Keratinocyte (primary cell): Measurements from ENCODE around the gene UGT1A4. TPM values are rescaled to one million over a fixed set of nuclear protein-coding genes. Genes with fewer than 3 reads are reported as not detected.

Experiments used
- DNase-seq: peaks from one replicate; pipeline ENCODE4 v3.0.0-alpha.2; 2011; ENCODE audit warnings: low read depth, missing footprints, low spot score
- FAIRE-seq: peaks from 2 replicates; lab custom pipeline; 2011; peaks lifted over from hg19 to GRCh38; lab: Jason Lieb, UNC
- H2AFZ ChIP-seq: 2 replicates; pipeline ENCODE4 v1.6.0; 2012; ENCODE audit warnings: low read length, control low read depth, inconsistent platforms; ENCODE audit not compliant: control insufficient read depth
- H3K27ac ChIP-seq: 2 replicates; pipeline ENCODE4 v1.5.1; 2011; ENCODE audit warnings: low read length; ENCODE audit not compliant: control insufficient read depth, insufficient read depth
- H3K27me3 ChIP-seq: 3 replicates; pipeline ENCODE4 v1.6.0; 2011; ENCODE audit warnings: low read length; ENCODE audit not compliant: control insufficient read depth, insufficient read depth; ENCODE audit errors: extremely low read depth
- H3K36me3 ChIP-seq, 2 experiments: 2 replicates in 1 of 2; 3 replicates in 1 of 2; pipeline ENCODE4 v1.5.1; 2011; ENCODE audit warnings: low read length in 2 of 2, mild to moderate bottlenecking in 1 of 2; ENCODE audit not compliant: control insufficient read depth in 2 of 2, insufficient read depth in 2 of 2; ENCODE audit errors: extremely low read depth in 1 of 2
- H3K4me1 ChIP-seq: 3 replicates; pipeline ENCODE4 v1.5.1; 2011; ENCODE audit warnings: low read length; ENCODE audit not compliant: control insufficient read depth, insufficient read depth; ENCODE audit errors: extremely low read depth
- H3K4me2 ChIP-seq: 3 replicates; pipeline ENCODE4 v1.6.0; 2011; ENCODE audit warnings: low read depth, low read length; ENCODE audit not compliant: control insufficient read depth, insufficient read depth; ENCODE audit errors: extremely low read depth
- H3K4me3 ChIP-seq, 3 experiments: fragments of 200-600 bp in 1 of 3; sonication (generic) in 1 of 3; 2 replicates in 2 of 3; 3 replicates in 1 of 3; pipeline ENCODE4 v1.5.1; 2011 to 2016; ENCODE audit warnings: low read length in 3 of 3, mild to moderate bottlenecking in 3 of 3, control low read depth in 2 of 3, inconsistent platforms in 1 of 3, low read depth in 1 of 3, mixed read lengths in 1 of 3, mixed run types in 1 of 3, moderate library complexity in 1 of 3; ENCODE audit not compliant: control insufficient read depth in 2 of 3, insufficient read depth in 2 of 3; ENCODE audit errors: extremely low read depth in 1 of 3
- H3K79me2 ChIP-seq: 2 replicates; pipeline ENCODE4 v1.6.0; 2012; ENCODE audit warnings: low read length; ENCODE audit not compliant: control insufficient read depth, insufficient read depth
- H3K9ac ChIP-seq: 3 replicates; pipeline ENCODE4 v1.6.0; 2011; ENCODE audit warnings: low read length; ENCODE audit not compliant: control insufficient read depth, insufficient read depth; ENCODE audit errors: extremely low read depth
- H3K9me1 ChIP-seq: 3 replicates; pipeline ENCODE4 v1.6.0; 2011; ENCODE audit warnings: low read length; ENCODE audit not compliant: control insufficient read depth, insufficient read depth; ENCODE audit errors: extremely low read depth
- H3K9me3 ChIP-seq: 2 replicates; pipeline ENCODE4 v1.5.1; 2012; ENCODE audit warnings: low read depth, low read length; ENCODE audit not compliant: control insufficient read depth
- H4K20me1 ChIP-seq: 3 replicates; pipeline ENCODE4 v1.6.0; 2011; ENCODE audit warnings: low read length; ENCODE audit not compliant: control insufficient read depth, insufficient read depth; ENCODE audit errors: extremely low read depth
- CTCF ChIP-seq, 3 experiments: IDR thresholded peaks in 1 of 3; conservative IDR thresholded peaks in 1 of 3; optimal IDR thresholded peaks in 1 of 3; 2 replicates in 2 of 3; 3 replicates in 1 of 3; pipeline versions ENCODE3 to v1.5.1; 2011; ENCODE audit warnings: low read length in 3 of 3, mild to moderate bottlenecking in 3 of 3, moderate library complexity in 2 of 3, control low read depth in 1 of 3, inconsistent platforms in 1 of 3; ENCODE audit not compliant: insufficient read depth in 2 of 3; ENCODE audit errors: extremely low read depth in 1 of 3
- EZH2 ChIP-seq: IDR thresholded peaks from one replicate; pipeline ENCODE4 v1.6.1; 2012; ENCODE audit warnings: inconsistent platforms, mild to moderate bottlenecking, low read length, moderate library complexity
- dilution Hi-C: fragments of 300-500 bp; cut with MboI; formaldehyde crosslinking; loops from one replicate; pipeline ENCODE4 v1.7.0; 2020; ENCODE audit warnings: low sequenced_read_pairs; ENCODE audit not compliant: extremely low pct_ligation_motif_present
- polyA plus RNA-seq, 5 experiments: library from polyadenylated mRNA; depleted of rRNA in 3 of 5; stranded (reverse) in 3 of 5; stranded (forward) in 1 of 5; unstranded in 1 of 5; fragments of >200 nt; gene quantifications; 1 replicate in 1 of 5; 2 replicates in 3 of 5; 3 replicates in 1 of 5; pipeline versions ENCODE4 v1.2.1 to v1.2.3, GENCODE V29; 2011 to 2012; ENCODE audit warnings: missing spikeins in 2 of 5, low read depth in 1 of 5, low replicate concordance in 1 of 5

Gene UGT1A4
- polyA plus RNA-seq, 1 donor (not counting 4 experiments of a cell fraction or from before 2014, with no cell fraction given): 2.4 TPM

GRCh38 chr2:233821709-233822100 lies 103.2 kb downstream of the UGT1A4 start:
- FAIRE-seq (no peak), DNase-seq (no peak)
- no peaks in the 10 kb centered on the region for H3K9me1 ChIP-seq
- no peak overlapping the region for H3K4me2 ChIP-seq
- H3K4me3 ChIP-seq: no peak overlapping the region
- H2AFZ ChIP-seq: no peak overlapping the region
- no peaks in the 10 kb centered on the region for H3K79me2 ChIP-seq
- H3K27ac ChIP-seq: no peak overlapping the region
- dilution Hi-C loops: no loop called here
- no peaks in the 10 kb centered on the region for H3K4me1 ChIP-seq
- H3K9me3 ChIP-seq: no peaks in the 10 kb centered on the region
- H3K9ac ChIP-seq: no peak overlapping the region
- TF ChIP-seq CTCF (optimal IDR thresholded peaks at IDR 0.05 in 1 of 3, IDR thresholded peaks at IDR 0.05 in 1 of 3, conservative IDR thresholded peaks at IDR 0.05 in 1 of 3; ENCODE audit: extremely low read depth in 1 of 3, insufficient read depth in 2 of 3, low read length in 3 of 3) (no peak), EZH2 (no peak)
- peaks cover 5% of the 10 kb centered on the region for H3K27me3 ChIP-seq
- H4K20me1 ChIP-seq: no peaks in the 10 kb centered on the region
- H3K36me3 ChIP-seq: no peaks in the 10 kb centered on the region

- H3K4me2 ChIP-seq: no peak overlapping the region
- peaks cover 5% of the 10 kb centered on the region for H3K27me3 ChIP-seq
- no peaks in the 10 kb centered on the region for H3K4me1 ChIP-seq
- no peaks in the 10 kb centered on the region for H3K36me3 ChIP-seq
- TF ChIP-seq CTCF (optimal IDR thresholded peaks at IDR 0.05 in 1 of 3, IDR thresholded peaks at IDR 0.05 in 1 of 3, conservative IDR thresholded peaks at IDR 0.05 in 1 of 3; ENCODE audit: extremely low read depth in 1 of 3, insufficient read depth in 2 of 3, low read length in 3 of 3): no peak
- no peak for TF ChIP-seq EZH2
- no peak for DNase-seq
- no peaks in the 10 kb centered on the region for H4K20me1 ChIP-seq
- dilution Hi-C loops: no loop called here
- H3K9ac ChIP-seq: no peak overlapping the region
- no peaks in the 10 kb centered on the region for H3K79me2 ChIP-seq
- no peak overlapping the region for H3K4me3 ChIP-seq
- H3K9me3 ChIP-seq: no peaks in the 10 kb centered on the region
- no peak overlapping the region for H2AFZ ChIP-seq
- H3K9me1 ChIP-seq: no peaks in the 10 kb centered on the region
- no peak overlapping the region for H3K27ac ChIP-seq
- no peak for FAIRE-seq
Measured at GRCh38 chr2:233822101-233822771, 103.7 kb downstream of the UGT1A4 start.

Other genes starting within 250 kb of the UGT1A4 start
- 30.6 to 44.1 TPM (median 37.3 TPM) in 3 replicates for gene USP40, start 152.0 kb upstream of the UGT1A4 start, polyA plus RNA-seq
- 0.41 to 0.64 TPM (median 0.63 TPM) in 3 replicates for gene UGT1A8, start 101.1 kb upstream of the UGT1A4 start, polyA plus RNA-seq
- 1.8 to 2.4 TPM (median 2.0 TPM) in 3 replicates for gene UGT1A10, start 82.3 kb upstream of the UGT1A4 start, polyA plus RNA-seq
- not detected in 3 replicates for gene UGT1A9, start 46.8 kb upstream of the UGT1A4 start, polyA plus RNA-seq
- 0.19 to 1.2 TPM (median 0.87 TPM) in 3 replicates for gene UGT1A7, start 36.8 kb upstream of the UGT1A4 start, polyA plus RNA-seq
- 133 to 154 TPM (median 152 TPM) in 3 replicates for gene UGT1A6, start 25.8 kb upstream of the UGT1A4 start, polyA plus RNA-seq
- gene UGT1A5, start 5.8 kb upstream of the UGT1A4 start, polyA plus RNA-seq: 0.51 to 2.2 TPM (median 1.3 TPM) in 3 replicates
- gene UGT1A3, start 10.3 kb downstream of the UGT1A4 start, polyA plus RNA-seq: 0.63 to 3.2 TPM (median 1.8 TPM) in 3 replicates
- gene UGT1A1, start 41.5 kb downstream of the UGT1A4 start, polyA plus RNA-seq: 1.7 to 3.0 TPM (median 2.7 TPM) in 3 replicates
- gene MROH2A, start 59.6 kb downstream of the UGT1A4 start, polyA plus RNA-seq: 0.17 to 0.37 TPM (median 0.33 TPM) in 3 replicates
- 4.9 to 20.2 TPM (median 14.6 TPM) in 3 replicates for gene HJURP, start 135.8 kb downstream of the UGT1A4 start, polyA plus RNA-seq
- gene TRPM8, start 198.6 kb downstream of the UGT1A4 start, polyA plus RNA-seq: 0.04 to 0.26 TPM (median 0.06 TPM) in 3 replicates